HepG2 (cell line): Measurements from ENCODE around the gene INO80B. TPM values are rescaled to one million over a fixed set of nuclear protein-coding genes. Genes with fewer than 3 reads are reported as not detected.
A peak's percentile ranks its signal among the peaks of the same experiment; 100 is the strongest.

Experiments used
- ARNT ChIP-seq: fragments of 450-650 bp; IDR thresholded peaks from 2 replicates; pipeline ENCODE4 v1.6.1; 2017
- ATM ChIP-seq: fragments of 450-650 bp; IDR thresholded peaks from 2 replicates; pipeline ENCODE4 v1.7.1; 2017; ENCODE audit warnings: mild to moderate bottlenecking, borderline replicate concordance
- HNRNPLL ChIP-seq: fragments of 200-400 bp; formaldehyde crosslinking; IDR thresholded peaks from 2 replicates; pipeline ENCODE4 v1.6.1; 2017; ENCODE audit warnings: mild to moderate bottlenecking, low read depth, low read length; ENCODE audit not compliant: poor library complexity, severe bottlenecking
- MIER2 ChIP-seq: IDR thresholded peaks from 2 replicates; pipeline ENCODE4 v1.6.1; 2016; ENCODE audit warnings: missing biosample characterization, missing genetic modification reagents
- MIER3 ChIP-seq: IDR thresholded peaks from 2 replicates; pipeline ENCODE4 v1.6.1; 2016; ENCODE audit warnings: missing compliant biosample characterization, borderline replicate concordance
- PRPF4 ChIP-seq: fragments of 200-400 bp; formaldehyde crosslinking; IDR thresholded peaks from 2 replicates; pipeline ENCODE4 v1.6.1; 2016; ENCODE audit warnings: low read length, low read depth; ENCODE audit not compliant: poor library complexity, severe bottlenecking
- ZBTB42 ChIP-seq: sonication (generic); formaldehyde crosslinking; IDR thresholded peaks from 2 replicates; pipeline ENCODE4 v1.5.0; 2020; ENCODE audit warnings: mild to moderate bottlenecking, missing genetic modification reagents
- ZMAT3 ChIP-seq: sonication (generic); formaldehyde crosslinking; conservative IDR thresholded peaks from 2 replicates; pipeline ENCODE4 v1.7.0; 2021; ENCODE audit warnings: missing genetic modification reagents
- ZNF10 ChIP-seq: sonication (generic); formaldehyde crosslinking; IDR thresholded peaks from 2 replicates; pipeline ENCODE4 v1.4.0; 2020; ENCODE audit warnings: mild to moderate bottlenecking, low read depth, missing genetic modification reagents, borderline replicate concordance
- ZNF331 ChIP-seq: sonication (generic); formaldehyde crosslinking; IDR thresholded peaks from 2 replicates; pipeline ENCODE4 v1.4.0; 2020; ENCODE audit warnings: missing genetic modification reagents
- polyA plus RNA-seq, 8 experiments: library from polyadenylated mRNA; depleted of rRNA in 3 of 8; stranded (reverse) in 7 of 8; unstranded in 1 of 8; fragments of >200 nt; fragmentation: Illumina TruSeq in 4 of 8; extraction: Trizol in 4 of 8; gene quantifications; 2 replicates each; pipeline versions ENCODE4 v1.2.1 to v1.2.3, GENCODE V29; 2011 to 2016; ENCODE audit warnings: low read depth in 4 of 8, missing spikeins in 1 of 8, mixed read lengths in 1 of 8; ENCODE audit not compliant: insufficient read depth in 1 of 8
- total RNA-seq, 5 experiments: library from RNA; depleted of rRNA; stranded (reverse); fragments of >200 nt; fragmentation: Illumina TruSeq; extraction: Trizol; gene quantifications; 2 replicates each; pipeline ENCODE4 v1.2.3, GENCODE V29; 2016; ENCODE audit warnings: low read depth in 1 of 5
- TF ChIP-seq, protein P1 (sequence below): sonication (generic); formaldehyde crosslinking; IDR thresholded peaks from 2 replicates; pipeline ENCODE4 v1.9.0; 2021; ENCODE audit warnings: mild to moderate bottlenecking, missing genetic modification reagents
- TF ChIP-seq, protein P2 (sequence below): sonication (generic); formaldehyde crosslinking; IDR thresholded peaks from 2 replicates; pipeline ENCODE4 v1.4.0; 2020; ENCODE audit warnings: mild to moderate bottlenecking, missing genetic modification reagents
- TF ChIP-seq, protein P3 (sequence below): sonication (generic); formaldehyde crosslinking; IDR thresholded peaks from 2 replicates; pipeline ENCODE4 v1.5.0; 2020; ENCODE audit warnings: missing genetic modification reagents
- TF ChIP-seq, protein P4 (sequence below): sonication (generic); formaldehyde crosslinking; IDR thresholded peaks from 2 replicates; pipeline ENCODE4 v1.8.0; 2022; ENCODE audit warnings: missing genetic modification reagents, mild to moderate bottlenecking, moderate library complexity, borderline replicate concordance
- TF ChIP-seq, protein P5 (sequence below): sonication (generic); formaldehyde crosslinking; IDR thresholded peaks from 2 replicates; pipeline ENCODE4 v1.8.0; 2022; ENCODE audit warnings: mild to moderate bottlenecking, missing genetic modification reagents, borderline replicate concordance

The INO80B gene
- total and polyA plus RNA-seq, 2 of the 13 experiments (the other 11 are each of a cell fraction or from before 2014, with no cell fraction given) = 6.2 to 14.5 TPM

DNA sequence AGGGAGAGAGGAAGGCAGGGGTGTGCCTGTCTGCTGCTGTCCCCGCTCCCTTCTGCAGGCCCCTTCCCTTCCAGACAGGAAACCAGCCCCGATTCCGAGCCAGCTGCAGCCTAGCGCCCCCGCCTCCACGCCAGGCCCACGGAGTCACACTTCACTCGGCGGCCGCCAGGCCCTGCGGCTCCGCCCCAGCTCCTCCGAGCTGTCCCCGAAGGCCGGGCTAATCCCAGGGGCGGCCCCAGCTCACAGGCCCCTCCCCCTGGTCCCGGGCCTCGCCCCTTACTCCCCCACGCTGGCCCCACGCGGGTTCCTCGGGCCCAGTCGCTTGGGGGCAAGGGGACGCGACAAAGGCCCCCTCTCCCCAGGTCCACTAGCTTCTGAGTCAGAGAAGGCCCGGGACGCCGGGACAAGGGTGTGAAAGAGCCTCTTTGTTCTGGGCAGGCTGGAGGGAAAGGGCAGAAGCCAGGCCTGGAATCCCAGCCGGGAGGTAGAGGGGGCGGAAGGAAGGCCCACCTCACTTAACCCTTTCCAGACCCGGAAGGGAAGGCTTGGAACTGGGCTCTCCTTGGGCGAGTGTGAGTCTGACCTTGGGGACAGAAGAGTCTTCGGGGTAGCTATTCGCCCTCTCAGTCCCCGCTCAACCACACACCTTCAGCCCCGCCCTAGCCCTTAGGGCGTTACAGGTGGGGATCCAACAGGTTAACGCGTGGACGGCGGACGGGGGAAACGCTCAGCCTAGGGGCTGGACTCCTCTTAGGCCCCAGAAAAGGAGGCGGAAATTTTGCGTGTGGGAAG is 14.3 kb upstream of the INO80B start (continued):
- TF ChIP-seq, protein P1, sequence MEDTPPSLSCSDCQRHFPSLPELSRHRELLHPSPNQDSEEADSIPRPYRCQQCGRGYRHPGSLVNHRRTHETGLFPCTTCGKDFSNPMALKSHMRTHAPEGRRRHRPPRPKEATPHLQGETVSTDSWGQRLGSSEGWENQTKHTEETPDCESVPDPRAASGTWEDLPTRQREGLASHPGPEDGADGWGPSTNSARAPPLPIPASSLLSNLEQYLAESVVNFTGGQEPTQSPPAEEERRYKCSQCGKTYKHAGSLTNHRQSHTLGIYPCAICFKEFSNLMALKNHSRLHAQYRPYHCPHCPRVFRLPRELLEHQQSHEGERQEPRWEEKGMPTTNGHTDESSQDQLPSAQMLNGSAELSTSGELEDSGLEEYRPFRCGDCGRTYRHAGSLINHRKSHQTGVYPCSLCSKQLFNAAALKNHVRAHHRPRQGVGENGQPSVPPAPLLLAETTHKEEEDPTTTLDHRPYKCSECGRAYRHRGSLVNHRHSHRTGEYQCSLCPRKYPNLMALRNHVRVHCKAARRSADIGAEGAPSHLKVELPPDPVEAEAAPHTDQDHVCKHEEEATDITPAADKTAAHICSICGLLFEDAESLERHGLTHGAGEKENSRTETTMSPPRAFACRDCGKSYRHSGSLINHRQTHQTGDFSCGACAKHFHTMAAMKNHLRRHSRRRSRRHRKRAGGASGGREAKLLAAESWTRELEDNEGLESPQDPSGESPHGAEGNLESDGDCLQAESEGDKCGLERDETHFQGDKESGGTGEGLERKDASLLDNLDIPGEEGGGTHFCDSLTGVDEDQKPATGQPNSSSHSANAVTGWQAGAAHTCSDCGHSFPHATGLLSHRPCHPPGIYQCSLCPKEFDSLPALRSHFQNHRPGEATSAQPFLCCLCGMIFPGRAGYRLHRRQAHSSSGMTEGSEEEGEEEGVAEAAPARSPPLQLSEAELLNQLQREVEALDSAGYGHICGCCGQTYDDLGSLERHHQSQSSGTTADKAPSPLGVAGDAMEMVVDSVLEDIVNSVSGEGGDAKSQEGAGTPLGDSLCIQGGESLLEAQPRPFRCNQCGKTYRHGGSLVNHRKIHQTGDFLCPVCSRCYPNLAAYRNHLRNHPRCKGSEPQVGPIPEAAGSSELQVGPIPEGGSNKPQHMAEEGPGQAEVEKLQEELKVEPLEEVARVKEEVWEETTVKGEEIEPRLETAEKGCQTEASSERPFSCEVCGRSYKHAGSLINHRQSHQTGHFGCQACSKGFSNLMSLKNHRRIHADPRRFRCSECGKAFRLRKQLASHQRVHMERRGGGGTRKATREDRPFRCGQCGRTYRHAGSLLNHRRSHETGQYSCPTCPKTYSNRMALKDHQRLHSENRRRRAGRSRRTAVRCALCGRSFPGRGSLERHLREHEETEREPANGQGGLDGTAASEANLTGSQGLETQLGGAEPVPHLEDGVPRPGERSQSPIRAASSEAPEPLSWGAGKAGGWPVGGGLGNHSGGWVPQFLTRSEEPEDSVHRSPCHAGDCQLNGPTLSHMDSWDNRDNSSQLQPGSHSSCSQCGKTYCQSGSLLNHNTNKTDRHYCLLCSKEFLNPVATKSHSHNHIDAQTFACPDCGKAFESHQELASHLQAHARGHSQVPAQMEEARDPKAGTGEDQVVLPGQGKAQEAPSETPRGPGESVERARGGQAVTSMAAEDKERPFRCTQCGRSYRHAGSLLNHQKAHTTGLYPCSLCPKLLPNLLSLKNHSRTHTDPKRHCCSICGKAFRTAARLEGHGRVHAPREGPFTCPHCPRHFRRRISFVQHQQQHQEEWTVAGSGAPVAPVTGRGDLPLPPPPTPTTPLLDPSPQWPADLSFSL = peak; percentile 65; the same call in 1 of the 2 replicates
- TF ChIP-seq, protein P2, sequence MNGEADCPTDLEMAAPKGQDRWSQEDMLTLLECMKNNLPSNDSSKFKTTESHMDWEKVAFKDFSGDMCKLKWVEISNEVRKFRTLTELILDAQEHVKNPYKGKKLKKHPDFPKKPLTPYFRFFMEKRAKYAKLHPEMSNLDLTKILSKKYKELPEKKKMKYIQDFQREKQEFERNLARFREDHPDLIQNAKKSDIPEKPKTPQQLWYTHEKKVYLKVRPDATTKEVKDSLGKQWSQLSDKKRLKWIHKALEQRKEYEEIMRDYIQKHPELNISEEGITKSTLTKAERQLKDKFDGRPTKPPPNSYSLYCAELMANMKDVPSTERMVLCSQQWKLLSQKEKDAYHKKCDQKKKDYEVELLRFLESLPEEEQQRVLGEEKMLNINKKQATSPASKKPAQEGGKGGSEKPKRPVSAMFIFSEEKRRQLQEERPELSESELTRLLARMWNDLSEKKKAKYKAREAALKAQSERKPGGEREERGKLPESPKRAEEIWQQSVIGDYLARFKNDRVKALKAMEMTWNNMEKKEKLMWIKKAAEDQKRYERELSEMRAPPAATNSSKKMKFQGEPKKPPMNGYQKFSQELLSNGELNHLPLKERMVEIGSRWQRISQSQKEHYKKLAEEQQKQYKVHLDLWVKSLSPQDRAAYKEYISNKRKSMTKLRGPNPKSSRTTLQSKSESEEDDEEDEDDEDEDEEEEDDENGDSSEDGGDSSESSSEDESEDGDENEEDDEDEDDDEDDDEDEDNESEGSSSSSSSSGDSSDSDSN = peak; percentile 90
- TF ChIP-seq ZNF331 (CRISPR knock-in tag) (no peak; the same call in 1 of the 2 replicates), PRPF4 (peak; percentile 19), ARNT (no peak), ZBTB42 (CRISPR knock-in tag) (peak; percentile 71; the same call in 1 of the 2 replicates), ZMAT3 (CRISPR knock-in tag) (peak; percentile 92), MIER2 (CRISPR knock-in tag) (peak; percentile 52), MIER3 (CRISPR knock-in tag) (peak; percentile 68; the same call in 1 of the 2 replicates), ZNF10 (CRISPR knock-in tag) (no peak), HNRNPLL (peak; percentile 74), ATM (no peak)
- TF ChIP-seq, protein P3, sequence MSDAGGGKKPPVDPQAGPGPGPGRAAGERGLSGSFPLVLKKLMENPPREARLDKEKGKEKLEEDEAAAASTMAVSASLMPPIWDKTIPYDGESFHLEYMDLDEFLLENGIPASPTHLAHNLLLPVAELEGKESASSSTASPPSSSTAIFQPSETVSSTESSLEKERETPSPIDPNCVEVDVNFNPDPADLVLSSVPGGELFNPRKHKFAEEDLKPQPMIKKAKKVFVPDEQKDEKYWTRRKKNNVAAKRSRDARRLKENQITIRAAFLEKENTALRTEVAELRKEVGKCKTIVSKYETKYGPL (CRISPR knock-in tag) = no peak
- TF ChIP-seq, protein P4, sequence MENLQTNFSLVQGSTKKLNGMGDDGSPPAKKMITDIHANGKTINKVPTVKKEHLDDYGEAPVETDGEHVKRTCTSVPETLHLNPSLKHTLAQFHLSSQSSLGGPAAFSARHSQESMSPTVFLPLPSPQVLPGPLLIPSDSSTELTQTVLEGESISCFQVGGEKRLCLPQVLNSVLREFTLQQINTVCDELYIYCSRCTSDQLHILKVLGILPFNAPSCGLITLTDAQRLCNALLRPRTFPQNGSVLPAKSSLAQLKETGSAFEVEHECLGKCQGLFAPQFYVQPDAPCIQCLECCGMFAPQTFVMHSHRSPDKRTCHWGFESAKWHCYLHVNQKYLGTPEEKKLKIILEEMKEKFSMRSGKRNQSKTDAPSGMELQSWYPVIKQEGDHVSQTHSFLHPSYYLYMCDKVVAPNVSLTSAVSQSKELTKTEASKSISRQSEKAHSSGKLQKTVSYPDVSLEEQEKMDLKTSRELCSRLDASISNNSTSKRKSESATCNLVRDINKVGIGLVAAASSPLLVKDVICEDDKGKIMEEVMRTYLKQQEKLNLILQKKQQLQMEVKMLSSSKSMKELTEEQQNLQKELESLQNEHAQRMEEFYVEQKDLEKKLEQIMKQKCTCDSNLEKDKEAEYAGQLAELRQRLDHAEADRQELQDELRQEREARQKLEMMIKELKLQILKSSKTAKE (CRISPR knock-in tag) = peak; percentile 86
- TF ChIP-seq, protein P5, sequence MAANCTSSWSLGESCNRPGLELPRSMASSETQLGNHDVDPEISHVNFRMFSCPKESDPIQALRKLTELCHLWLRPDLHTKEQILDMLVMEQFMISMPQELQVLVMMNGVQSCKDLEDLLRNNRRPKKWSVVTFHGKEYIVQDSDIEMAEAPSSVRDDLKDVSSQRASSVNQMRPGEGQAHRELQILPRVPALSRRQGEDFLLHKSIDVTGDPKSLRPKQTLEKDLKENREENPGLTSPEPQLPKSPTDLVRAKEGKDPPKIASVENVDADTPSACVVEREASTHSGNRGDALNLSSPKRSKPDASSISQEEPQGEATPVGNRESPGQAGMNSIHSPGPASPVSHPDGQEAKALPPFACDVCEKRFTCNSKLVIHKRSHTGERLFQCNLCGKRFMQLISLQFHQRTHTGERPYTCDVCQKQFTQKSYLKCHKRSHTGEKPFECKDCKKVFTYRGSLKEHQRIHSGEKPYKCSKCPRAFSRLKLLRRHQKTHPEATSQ (CRISPR knock-in tag) = peak; percentile 46; the same call in 1 of the 2 replicates
